Heart right ventricle (tissue), 16 donors: ENCODE results near the gene ANGPTL4. TPM values are rescaled to one million over a fixed set of nuclear protein-coding genes. Genes with fewer than 3 reads are reported as not detected.
A peak's percentile ranks its signal among the peaks of the same experiment; 100 is the strongest.
"Not testable (repeated sequence)": the region's sequence is repeated elsewhere in the genome, so short reads cannot be mapped to it uniquely, and the experiment has no call there.

Experiments
- ATAC-seq, 8 donors: fragments of 200-7000 bp; cut with Tn5 transposase; one replicate each; pipeline ENCODE4 v1.9.1; 2020; ENCODE audit warnings: mild to moderate bottlenecking in 8 of 8, moderate library complexity in 8 of 8, moderate number of reproducible peaks in 1 of 8
- DNase-seq, 2 donors: peaks; one replicate each; pipeline ENCODE4 v3.0.0-alpha.2; 2020
- H3K27ac ChIP-seq, 10 donors: fragments of 200-600 bp; sonication (generic) in 2 of 10; one replicate each; pipeline versions ENCODE4 v1.5.0 to v1.8.0; 2020 to 2022; ENCODE audit warnings: mild to moderate bottlenecking in 3 of 10
- H3K27me3 ChIP-seq, 7 donors: fragments of 200-600 bp; one replicate each; pipeline ENCODE4 v1.8.0; 2021 to 2022; ENCODE audit warnings: mild to moderate bottlenecking in 2 of 7
- H3K36me3 ChIP-seq, 9 donors: fragments of 200-600 bp; sonication (generic) in 1 of 9; one replicate each; pipeline versions ENCODE4 v1.5.0 to v1.8.0; 2020 to 2022; ENCODE audit warnings: mild to moderate bottlenecking in 2 of 9
- H3K4me1 ChIP-seq, 9 donors: fragments of 200-600 bp; sonication (generic) in 1 of 9; one replicate each; pipeline versions ENCODE4 v1.5.0 to v1.8.0; 2020 to 2022; ENCODE audit warnings: mild to moderate bottlenecking in 4 of 9
- H3K4me3 ChIP-seq, 10 donors: fragments of 200-600 bp; sonication (generic) in 2 of 10; one replicate each; pipeline versions ENCODE4 v1.5.0 to v1.8.0; 2020 to 2022; ENCODE audit warnings: mild to moderate bottlenecking in 7 of 10, moderate library complexity in 2 of 10
- H3K9me3 ChIP-seq, 11 donors: fragments of 200-600 bp in 10 of 11; sonication (generic) in 2 of 11; one replicate each; pipeline versions ENCODE4 v1.5.0 to v1.8.0; 2013 to 2022; ENCODE audit warnings: mild to moderate bottlenecking in 2 of 11, control low read depth in 1 of 11, moderate library complexity in 1 of 11
- CTCF ChIP-seq, 9 donors: fragments of 200-600 bp; sonication (generic) in 2 of 9; IDR thresholded peaks; one replicate each; pipeline versions ENCODE4 v1.5.0 to v1.8.0; 2021 to 2022; ENCODE audit warnings: antibody characterized with exemption in 9 of 9, mild to moderate bottlenecking in 5 of 9, moderate library complexity in 1 of 9
- WGBS, 2 donors: extraction: QIAGEN DNeasy Blood & Tissue Kit; methylation state at CpG; one replicate each; pipeline ENCODE4 v1.1.7; 2013; ENCODE audit warnings: inconsistent platforms in 1 of 2; 5-methylcytosine and 5-hydroxymethylcytosine counted together
- intact Hi-C, 10 donors: fragments of 100-400 bp; cut with DNase I; formaldehyde crosslinking; loops; one replicate each; pipeline versions ENCODE4 v1.11.1 to v1.14.2; 2022
- polyA plus RNA-seq, 2 donors: library from polyadenylated mRNA; stranded (reverse); fragments of 200-250 nt; gene quantifications; one replicate each; pipeline ENCODE4 v1.2.3, GENCODE V29; 2013
- total RNA-seq, 10 donors: library from RNA; stranded (reverse); fragmentation: NEBNext Ultra II Directional in 3 of 10; extraction: Animal tissue kit (Norgen Biotek cat#: 25700) in 3 of 10; gene quantifications; one replicate each; pipeline versions ENCODE4 v1.2.1 to v1.2.4, GENCODE V29; 2021 to 2023
- donor health status: Arrhythmogenic right ventricular cardiomyopathy.
- donor health status: ischemic (EF 13 %, LVEDD 7.1; RV severe dilation, severe dysfunction).
- donor health status: healthy with polysubstance abuse.
- donor health status: DM: no; HTN: yes; CAD: no.
- donor health status: DM: no; HTN: no; CAD: no.
- donor health status: ischemic (EF 25% LVEDD 6.9; RV normal size, moderate dysfunction).
- donor health status: ischemic (EF 25% LVEDD 5.7; RV mildly dilated, moderate dysfunction).
- donor health status: healthy.
- donor health status: DM: yes; HTN: yes; CAD: no.
- donor health status: Ischemic cardiomyopathy.
- donor health status: ischemic (EF 35%, LVEDD 5.7; RV mildly dilated, moderate dysfunction).
- donor health status: nonischemic (EF 11% LVEDD 7.7; RV severe dilation, severe dysfunction).
- donor health status: DM: yes; HTN: yes; CAD: no.
- donor health status: PGD.
- donor health status: ischemic (EF 29% LVEDD 5.4; RV normal size, mild dysfunction).
- donor health status: nonischemic (EF 23%, LVEDD 6.1; RV moderate dilation, normal function).

The ANGPTL4 gene
- total and polyA plus RNA-seq, 12 donors, result 1.5 to 154 (median 5.1) TPM

GRCh38 chr19:8340341-8341096 is 23.4 kb upstream of the ANGPTL4 start:
- ATAC-seq (peak; percentile 55 to 78 (median 68)), DNase-seq (peak; percentile 73 to 90)
- H3K4me3 ChIP-seq, result peak overlapping the region in 9 of 10 donors; percentile 15 to 87 (median 70)
- peak in 8 of 9 donors; percentile 6 to 40 (median 27) for TF ChIP-seq CTCF (IDR thresholded peaks at IDR 0.05)
- H3K9me3 ChIP-seq, result no peaks in the 10 kb centered on the region
- H3K27me3 ChIP-seq, result peaks cover 0 to 70% (median 5%) of the 10 kb centered on the region in 7 donors
- H3K4me1 ChIP-seq, result peaks cover 0 to 70% (median 30%) of the 10 kb centered on the region in 9 donors
- no peaks in the 10 kb centered on the region for H3K36me3 ChIP-seq
- WGBS, 2 donors, result 27 to 35% methylated on average over 15 of the region's 15 CpGs
- H3K27ac ChIP-seq, result peak overlapping the region; percentile 35 to 99 (median 97)
- intact Hi-C loops, result loop anchor here in 1 of 10 donors (10.0 kb wide), 1 partner anchor 54 kb away; the partner anchor contains the start of gene RAB11B

GRCh38 chr19:8341504-8341903 is 22.5 kb upstream of the ANGPTL4 start:
- DNase-seq, result not testable (repeated sequence)
- peak overlapping the region; percentile 90 to 99 (median 97) for H3K27ac ChIP-seq

GRCh38 chr19:8342316-8342683 is 21.7 kb upstream of the ANGPTL4 start:
- H3K9me3 ChIP-seq, result no peaks in the 10 kb centered on the region
- H3K4me1 ChIP-seq, result peaks cover 0 to 54% (median 28%) of the 10 kb centered on the region in 9 donors
- intact Hi-C loops, result loop anchor here in 2 of 10 donors (2.0 to 10.0 kb wide), 2 partner anchors 21 to 53 kb away; partner anchors contain the start of genes NDUFA7 (in 1 of the 2), RAB11B (in 1 of the 2) and RPS28 (in 1 of the 2)
- DNase-seq, result no peak
- peak overlapping the region; percentile 90 to 99 (median 97) for H3K27ac ChIP-seq
- H3K4me3 ChIP-seq, result peak overlapping the region; percentile 51 to 87 (median 70)
- no peaks in the 10 kb centered on the region for H3K36me3 ChIP-seq
- no peak for TF ChIP-seq CTCF (IDR thresholded peaks at IDR 0.05)
- peak in 1 of 8 donors; percentile 0 for ATAC-seq
- peaks cover 0 to 52% (median 0%) of the 10 kb centered on the region in 7 donors for H3K27me3 ChIP-seq
- 29 to 34% methylated on average over 14 of the region's 14 CpGs for WGBS, 2 donors

More at GRCh38 chr19:8341504-8341903, 22.5 kb upstream of the ANGPTL4 start:
- Histone ChIP-seq H3K27me3 (peaks cover 0 to 60% (median 4%) of the 10 kb centered on the region in 7 donors), H3K4me3 (peak overlapping the region; percentile 51 to 87 (median 70)), H3K4me1 (peaks cover 0 to 61% (median 30%) of the 10 kb centered on the region in 9 donors)
- ATAC-seq, H3K36me3 ChIP-seq, H3K9me3 ChIP-seq: not testable (repeated sequence)
- intact Hi-C loops, result loop anchor here in 1 of 10 donors (10.0 kb wide), 1 partner anchor 53 kb away; the partner anchor contains the start of gene RAB11B
- 85 to 89% methylated on average over 4 of the region's 4 CpGs for WGBS, 2 donors

GRCh38 chr19:8342684-8343482 is 21.1 kb upstream of the ANGPTL4 start, which contains the start of gene KANK3:
TSS of gene KANK3 (minus strand) at chr19:8343262. CDS start at chr19:8337828, 5,434 bp downstream.
- peak; percentile 98 to 100 for DNase-seq
- 4 to 5% methylated on average over 62 to 65 of the region's 65 CpGs for WGBS, 2 donors
- Histone ChIP-seq H3K27ac (peak within 1 kb of the TSS; percentile 90 to 99 (median 97)), H3K9me3 (no peaks in the 10 kb centered on the region), H3K27me3 (peaks cover 0 to 46% (median 0%) of the 10 kb centered on the region in 7 donors), H3K36me3 (no peaks in the 10 kb centered on the region), H3K4me3 (peak within 1 kb of the TSS; percentile 51 to 87 (median 70)), H3K4me1 (peaks cover 0 to 53% (median 22%) of the 10 kb centered on the region in 9 donors)
- TF ChIP-seq CTCF (IDR thresholded peaks at IDR 0.05), result peak in 3 of 9 donors; percentile 14 to 16 (median 15)
- intact Hi-C loops, result loop anchor here in 2 of 10 donors (2.0 to 10.0 kb wide), 2 partner anchors 22 to 52 kb away; partner anchors contain the start of genes NDUFA7 (in 1 of the 2), RAB11B (in 1 of the 2) and RPS28 (in 1 of the 2)
- ATAC-seq, result peak; percentile 92 to 98 (median 94)
